Common myeloid progenitor, CD34-positive (primary cell): Measurements from ENCODE around the gene ZCCHC7.
"Not testable (repeated sequence)": the region's sequence is repeated elsewhere in the genome, so short reads cannot be mapped to it uniquely, and the experiment has no call there.

ENCODE experiments used
- CTCF ChIA-PET: fragments of 350-600 bp; sonication (Branson Sonifier 250); formaldehyde crosslinking; loops from one replicate; lab custom pipeline; 2021; ENCODE audit warnings: antibody characterized with exemption; lab: Charles Lee
- POLR2A ChIA-PET: fragments of 350-600 bp; sonication (Branson Sonifier 250); formaldehyde crosslinking; loops from one replicate; lab custom pipeline; 2021; ENCODE audit warnings: antibody characterized with exemption; lab: Charles Lee
- DNase-seq, 3 donors: peaks; one replicate each; pipeline versions ENCODE4 v3.0.0 to v3.0.0-alpha.2; 2013
- H3K27ac ChIP-seq, 2 experiments: 1 replicate in 1 of 2; 2 replicates in 1 of 2; pipeline ENCODE4 v1.7.0; 2013; ENCODE audit warnings: inconsistent platforms in 2 of 2, low read length in 2 of 2, mild to moderate bottlenecking in 2 of 2, low read depth in 1 of 2, moderate library complexity in 1 of 2; ENCODE audit not compliant: severe bottlenecking in 2 of 2, insufficient read depth in 1 of 2, poor library complexity in 1 of 2
- H3K27me3 ChIP-seq, 5 experiments: replicated peaks in 2 of 5; 1 replicate in 3 of 5; 2 replicates in 2 of 5; pipeline versions ENCODE4 v1.6.1 to v1.7.0; 2013; ENCODE audit warnings: low read length in 4 of 5, mild to moderate bottlenecking in 2 of 5, moderate library complexity in 2 of 5, inconsistent platforms in 1 of 5; ENCODE audit not compliant: insufficient read depth in 5 of 5, control insufficient read depth in 4 of 5
- H3K36me3 ChIP-seq, 4 experiments: 1 replicate in 2 of 4; 2 replicates in 2 of 4; pipeline versions ENCODE4 v1.6.1 to v1.7.0; 2013; ENCODE audit warnings: low read length in 3 of 4, control low read depth in 1 of 4, mild to moderate bottlenecking in 1 of 4; ENCODE audit not compliant: control insufficient read depth in 4 of 4, insufficient read depth in 4 of 4
- H3K4me1 ChIP-seq, 4 experiments: 1 replicate in 3 of 4; 2 replicates in 1 of 4; pipeline versions ENCODE4 v1.6.1 to v1.7.1; 2013; ENCODE audit warnings: low read length in 3 of 4, mild to moderate bottlenecking in 3 of 4, control low read depth in 1 of 4, inconsistent platforms in 1 of 4, moderate library complexity in 1 of 4; ENCODE audit not compliant: control insufficient read depth in 4 of 4, insufficient read depth in 4 of 4; ENCODE audit errors: control extremely low read depth in 1 of 4
- H3K4me3 ChIP-seq, 7 experiments: 1 replicate in 4 of 7; 2 replicates in 3 of 7; pipeline versions ENCODE4 v1.5.1 to v1.7.0; 2013; ENCODE audit warnings: mild to moderate bottlenecking in 7 of 7, low read length in 6 of 7, moderate library complexity in 6 of 7, inconsistent platforms in 2 of 7, low read depth in 2 of 7, control low read depth in 1 of 7; ENCODE audit not compliant: insufficient read depth in 4 of 7, control insufficient read depth in 1 of 7; ENCODE audit errors: extremely low read depth in 1 of 7
- H3K9me3 ChIP-seq, 5 experiments: 1 replicate in 4 of 5; 2 replicates in 1 of 5; pipeline versions ENCODE4 v1.6.1 to v1.7.1; 2013; ENCODE audit warnings: low read length in 4 of 5, mild to moderate bottlenecking in 2 of 5, inconsistent platforms in 1 of 5, low read depth in 1 of 5, moderate library complexity in 1 of 5; ENCODE audit not compliant: control insufficient read depth in 4 of 5, insufficient read depth in 2 of 5; ENCODE audit errors: control extremely low read depth in 1 of 5
- WGBS: methylation state at CpG from one replicate; pipeline ENCODE4 v1.1.5; 2013; ENCODE audit not compliant: insufficient coverage; 5-methylcytosine and 5-hydroxymethylcytosine counted together

Gene ZCCHC7

DNA sequence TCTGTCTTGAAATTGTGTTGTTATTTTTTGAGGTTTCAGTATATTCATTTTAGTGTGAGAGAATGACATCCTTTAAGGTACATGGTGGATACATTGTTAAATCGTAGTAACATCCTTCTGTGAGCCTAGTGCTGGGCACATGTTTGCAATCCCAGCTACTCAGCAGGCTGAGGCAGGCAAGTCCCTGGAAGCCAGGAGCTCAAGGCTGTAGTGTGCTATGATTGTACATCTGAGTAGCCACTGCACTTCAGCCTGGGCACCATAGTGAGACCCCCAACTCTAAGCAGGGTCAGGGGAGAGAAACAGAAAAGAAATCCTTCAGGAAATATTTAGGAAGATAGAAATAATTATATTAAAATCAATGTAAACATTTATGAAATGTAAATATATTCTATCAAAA, 62.3 kb downstream of the ZCCHC7 start:
- CTCF ChIA-PET, result no interaction called here
- Histone ChIP-seq H3K27me3 (no peaks in the 10 kb centered on the region), H3K9me3 (peaks cover 0 to 5% (median 0%) of the 10 kb centered on the region in 5 experiments), H3K36me3 (peaks cover 0 to 13% (median 4%) of the 10 kb centered on the region in 4 experiments), H3K27ac (no peak overlapping the region), H3K4me3 (no peak overlapping the region), H3K4me1 (peaks cover 0 to 5% (median 0%) of the 10 kb centered on the region in 4 experiments)
- POLR2A ChIA-PET, result no interaction called here
- whole genome bisulfite sequencing, result 100% methylated on average over 1 of the region's 1 CpG
- no peak for DNase-seq

DNA sequence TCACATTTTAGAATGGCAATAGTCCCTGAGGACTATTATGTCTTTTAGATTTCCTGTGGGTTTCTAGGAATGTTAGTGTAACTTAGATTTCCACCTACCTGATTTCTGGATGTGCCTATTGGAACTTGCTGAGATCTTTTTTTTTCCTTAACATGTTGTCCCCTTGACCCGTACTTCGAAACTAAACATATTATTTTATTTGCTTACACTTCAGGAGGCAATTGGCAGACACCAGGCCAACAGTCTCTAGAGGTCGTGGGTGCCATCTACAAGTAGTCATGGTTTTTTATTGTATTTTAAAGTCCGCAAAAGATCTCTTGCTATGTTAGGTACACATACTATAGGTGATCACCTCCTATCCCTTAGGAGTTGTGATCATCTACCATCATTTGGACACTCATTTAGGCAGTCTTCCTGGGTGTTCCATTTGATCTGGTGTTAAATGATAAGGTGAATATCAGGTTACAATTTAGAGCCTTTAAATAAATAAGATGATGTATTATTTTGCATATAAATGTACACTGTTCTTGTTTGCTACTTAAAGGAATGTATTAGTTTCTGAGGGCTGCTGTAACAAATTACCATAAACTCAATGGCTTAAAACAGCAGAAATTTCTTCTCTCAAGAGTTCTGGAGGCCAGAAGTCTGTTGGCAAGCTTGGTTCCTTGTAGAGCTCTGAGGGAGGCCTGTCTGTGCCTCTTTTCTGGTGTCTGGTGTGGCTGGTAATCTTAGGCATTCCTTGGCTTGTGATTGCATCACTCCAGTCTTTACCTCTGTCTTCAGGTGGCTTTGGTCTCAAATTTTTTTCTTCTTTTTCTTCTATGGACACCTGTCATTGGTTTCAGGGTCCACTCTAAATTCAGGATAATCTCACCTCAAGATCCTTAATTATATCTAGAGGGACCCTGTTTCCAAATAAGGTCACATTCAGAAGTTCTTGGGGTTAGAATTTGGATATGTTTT, 64.8 kb downstream of the ZCCHC7 start:
- POLR2A ChIA-PET, result no interaction called here
- WGBS, result no CpG with 5 or more reads among the region's 4 CpGs

DNA sequence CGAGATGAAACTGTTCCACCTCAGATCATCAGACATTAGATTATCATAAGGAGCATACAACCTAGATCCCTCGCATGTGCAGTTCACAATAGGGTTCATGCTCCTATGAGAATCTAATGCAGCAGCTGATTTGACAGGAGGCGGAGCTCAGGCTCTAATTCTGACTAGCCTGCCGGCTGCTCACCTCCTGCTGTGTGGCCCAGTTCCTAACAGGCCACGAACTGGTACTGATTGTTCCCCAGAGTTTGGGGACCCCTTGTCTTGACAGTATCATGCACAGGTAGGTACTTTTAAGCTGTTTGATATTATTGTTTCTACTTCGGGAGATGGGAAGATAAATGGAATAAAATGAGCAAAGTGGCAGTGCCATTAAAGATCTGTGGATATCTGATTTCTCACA, 66.9 kb downstream of the ZCCHC7 start:
- H3K4me3 ChIP-seq, result no peak overlapping the region
- WGBS, result 91% methylated on average over 4 of the region's 6 CpGs
- no peaks in the 10 kb centered on the region for H3K27me3 ChIP-seq
- POLR2A ChIA-PET, result no interaction called here
- H3K27ac ChIP-seq, result no peak overlapping the region
- CTCF ChIA-PET, result interaction anchor here (0.7 kb wide), 1 partner anchor 748 kb away, joined by 4 read pairs; no protein-coding TSS in a partner anchor
- H3K9me3 ChIP-seq, result peaks cover 0 to 5% (median 0%) of the 10 kb centered on the region in 5 experiments
- DNase-seq, result no peak
- peaks cover 2 to 12% (median 4%) of the 10 kb centered on the region in 4 experiments for H3K36me3 ChIP-seq
- H3K4me1 ChIP-seq, result peaks cover 0 to 6% (median 0%) of the 10 kb centered on the region in 4 experiments

More for the DNA sequence above, 64.8 kb downstream of the ZCCHC7 start:
- Histone ChIP-seq H3K4me1 (peaks cover 0 to 6% (median 0%) of the 10 kb centered on the region in 4 experiments), H3K9me3 (peaks cover 0 to 5% (median 0%) of the 10 kb centered on the region in 5 experiments), H3K4me3 (no peak overlapping the region), H3K27me3 (no peaks in the 10 kb centered on the region), H3K36me3 (peaks cover 2 to 14% (median 3%) of the 10 kb centered on the region in 4 experiments), H3K27ac (no peak overlapping the region)
- no peak for DNase-seq
- CTCF ChIA-PET, result no interaction called here

DNA sequence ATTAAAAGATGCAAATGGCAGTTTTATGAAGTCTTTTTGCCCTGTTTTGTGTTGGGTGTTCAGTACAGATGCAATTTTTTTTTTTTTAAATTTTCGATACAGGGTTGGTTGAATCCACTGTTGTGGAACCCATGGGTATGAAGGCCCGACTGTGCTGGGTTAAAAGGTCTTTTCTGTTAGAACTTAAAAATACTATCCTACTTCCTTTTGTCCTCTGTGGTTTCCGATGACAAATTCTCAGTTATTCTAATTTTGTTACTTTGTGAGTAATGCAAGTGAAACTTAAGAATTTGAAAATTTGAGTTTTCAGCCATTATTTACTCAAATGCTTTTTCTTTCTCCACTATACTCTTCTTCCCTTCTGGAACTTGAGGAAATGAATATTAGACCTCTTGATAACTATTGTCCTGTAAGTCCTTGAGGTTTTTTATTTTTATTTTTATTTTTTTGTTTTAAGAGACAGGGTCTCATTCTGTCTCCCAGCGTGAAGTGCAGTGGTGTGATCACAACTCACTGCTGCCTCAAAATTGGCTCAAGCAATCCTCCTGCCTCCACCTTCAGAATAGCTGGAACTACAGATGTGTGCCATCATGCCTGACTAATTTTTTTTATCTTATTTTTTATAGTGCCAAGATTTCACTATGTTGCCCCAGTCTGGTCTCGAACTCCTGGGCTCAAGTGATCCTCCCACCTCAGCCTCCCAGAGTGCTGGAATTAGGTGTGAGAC, 67.5 kb downstream of the ZCCHC7 start:
- H3K36me3 ChIP-seq, result peaks cover 2 to 12% (median 4%) of the 10 kb centered on the region in 4 experiments
- CTCF ChIA-PET, result interaction anchor here (0.7 kb wide), 1 partner anchor 749 kb away, joined by 4 read pairs; no protein-coding TSS in a partner anchor
- H3K27ac ChIP-seq, result no peak overlapping the region
- DNase-seq, result peak in 2 of 3 donors; percentile 19 to 34
- 100% methylated on average over 2 of the region's 5 CpGs for WGBS
- peaks cover 0 to 5% (median 0%) of the 10 kb centered on the region in 5 experiments for H3K9me3 ChIP-seq
- peaks cover 0 to 6% (median 0%) of the 10 kb centered on the region in 4 experiments for H3K4me1 ChIP-seq
- no peak overlapping the region for H3K4me3 ChIP-seq
- POLR2A ChIA-PET, result no interaction called here
- no peaks in the 10 kb centered on the region for H3K27me3 ChIP-seq

DNA sequence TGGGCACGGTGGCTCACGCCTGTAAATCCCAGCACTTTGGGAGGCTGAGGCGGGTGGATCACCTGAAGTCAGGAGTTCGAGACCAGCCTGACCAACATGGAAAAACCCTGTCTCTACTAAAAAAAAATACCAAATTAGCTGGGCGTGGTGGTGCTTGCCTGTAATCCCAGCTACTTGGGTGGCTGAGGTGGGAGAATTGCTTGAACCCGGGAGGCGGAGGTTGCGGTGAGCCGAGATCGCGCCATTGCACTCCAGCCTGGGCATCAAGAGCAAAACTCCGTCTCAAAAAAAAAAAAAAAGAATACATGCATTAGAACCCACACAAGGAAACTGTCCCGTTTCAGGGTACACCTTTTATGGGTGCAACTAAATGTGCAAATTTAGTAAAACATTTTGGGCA, 70.4 kb downstream of the ZCCHC7 start:
- H3K4me3 ChIP-seq, DNase-seq, H3K4me1 ChIP-seq, H3K27ac ChIP-seq, H3K27me3 ChIP-seq, H3K9me3 ChIP-seq, POLR2A ChIA-PET, H3K36me3 ChIP-seq: not testable (repeated sequence)
- CTCF ChIA-PET, result interaction anchor here (1.0 to 1.7 kb wide), 2 partner anchors 195 to 1662 kb away, joined by 3 to 7 read pairs; no protein-coding TSS in a partner anchor
- 100% methylated on average over 4 of the region's 13 CpGs for WGBS

DNA sequence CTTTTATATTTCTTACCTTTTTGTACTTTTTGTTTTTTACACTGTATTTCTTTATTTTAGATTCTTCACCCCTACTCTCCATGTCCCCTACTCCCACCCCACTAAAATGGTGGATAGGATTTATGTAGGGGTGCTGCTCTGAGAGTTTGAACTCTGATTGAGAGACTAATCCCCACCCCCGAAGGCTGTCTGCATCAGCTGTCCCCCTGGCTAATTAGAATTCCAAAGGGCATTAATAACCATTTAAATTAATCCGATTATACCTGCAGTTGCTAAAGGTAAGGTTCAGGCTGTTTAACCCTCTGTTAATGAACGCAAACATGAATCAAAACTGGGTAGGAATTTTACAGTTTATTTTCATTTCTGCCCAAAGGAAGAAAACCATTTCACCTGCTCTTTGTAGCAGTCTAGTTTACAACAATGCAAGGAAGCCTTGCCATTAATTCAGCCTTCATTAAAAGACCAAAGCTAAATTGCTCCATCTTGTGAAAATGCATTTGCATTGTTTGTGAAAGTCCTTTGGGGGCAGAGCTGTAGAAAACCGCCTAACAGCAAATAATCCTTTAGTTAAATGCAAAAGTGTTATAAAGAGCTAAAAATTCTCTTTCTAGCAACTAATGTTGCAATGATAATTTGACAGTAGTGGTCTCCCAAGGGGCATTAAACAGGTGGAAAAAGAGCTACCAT, 71.2 kb downstream of the ZCCHC7 start:
- peaks cover 0 to 11% (median 3%) of the 10 kb centered on the region in 4 experiments for H3K4me1 ChIP-seq
- 92% methylated on average over 2 of the region's 4 CpGs for WGBS
- ChIA-PET CTCF (interaction anchor here (0.8 to 1.7 kb wide), 4 partner anchors 35 to 195 kb away, joined by 3 to 7 read pairs (median 4); no protein-coding TSS in a partner anchor), POLR2A (interaction anchor here (0.6 kb wide), 1 partner anchor 110 kb away, joined by 4 read pairs; no protein-coding TSS in a partner anchor)
- peak overlapping the region in 1 of 7 experiments; percentile 27 for H3K4me3 ChIP-seq
- peaks cover 0 to 5% (median 4%) of the 10 kb centered on the region in 4 experiments for H3K36me3 ChIP-seq
- H3K9me3 ChIP-seq, result no peaks in the 10 kb centered on the region
- DNase-seq, result no peak
- no peaks in the 10 kb centered on the region for H3K27me3 ChIP-seq
- no peak overlapping the region for H3K27ac ChIP-seq
